Cerebellar cortex (tissue), 1 donor: ENCODE measurements around the gene ERVFRD-1.

Source experiments
- DNase-seq: peaks from one replicate; pipeline ENCODE4 v3.0.0-alpha.2; 2015; ENCODE audit warnings: low spot score

ERVFRD-1 gene

GRCh38 chr6:11110921-11111768, at the start of gene ERVFRD-1:
Gene ERVFRD-1 (minus strand): TSS chr6:11111725. CDS start chr6:11105310, 6,415 bp downstream.
- no peak for DNase-seq

- DNase-seq, result no peak
These were observed 48.7 kb upstream of the ERVFRD-1 start for GRCh38 chr6:11160199-11160598.

GRCh38 chr6:11155589-11155988, 44.1 kb upstream of the ERVFRD-1 start:
- DNase-seq, result no peak

- DNase-seq, result no peak
These were observed 41.9 kb upstream of the ERVFRD-1 start for GRCh38 chr6:11153447-11153846.

GRCh38 chr6:11152581-11152980, 41.1 kb upstream of the ERVFRD-1 start:
- no peak for DNase-seq

GRCh38 chr6:11151488-11151887, 40.0 kb upstream of the ERVFRD-1 start:
- DNase-seq, result no peak

GRCh38 chr6:11149551-11149950, 38.0 kb upstream of the ERVFRD-1 start:
- DNase-seq, result peak; percentile 85

GRCh38 chr6:11146117-11146826, 34.7 kb upstream of the ERVFRD-1 start:
- DNase-seq, result no peak

GRCh38 chr6:11144393-11144851, 32.9 kb upstream of the ERVFRD-1 start:
- DNase-seq, result peak; percentile 85

GRCh38 chr6:11143394-11144371, 32.2 kb upstream of the ERVFRD-1 start:
- DNase-seq, result no peak

- no peak for DNase-seq
These were observed 30.9 kb upstream of the ERVFRD-1 start for GRCh38 chr6:11142296-11143027.

- DNase-seq, result no peak
These were observed 29.8 kb upstream of the ERVFRD-1 start for GRCh38 chr6:11141295-11141694.

GRCh38 chr6:11140056-11140455, 28.5 kb upstream of the ERVFRD-1 start:
- no peak for DNase-seq

GRCh38 chr6:11139051-11139960, 27.8 kb upstream of the ERVFRD-1 start:
- no peak for DNase-seq

- DNase-seq, result no peak
These were observed 25.3 kb upstream of the ERVFRD-1 start for GRCh38 chr6:11136809-11137208.

- DNase-seq, result no peak
These were observed 21.8 kb upstream of the ERVFRD-1 start for GRCh38 chr6:11133281-11133680.

GRCh38 chr6:11132194-11132888, 20.8 kb upstream of the ERVFRD-1 start:
- DNase-seq, result no peak

GRCh38 chr6:11130605-11131004, 19.1 kb upstream of the ERVFRD-1 start:
- DNase-seq, result no peak

- DNase-seq, result no peak
These were observed 18.5 kb upstream of the ERVFRD-1 start for GRCh38 chr6:11129908-11130565.
